ENCODE measurements around the gene ABCC9.

DNA sequence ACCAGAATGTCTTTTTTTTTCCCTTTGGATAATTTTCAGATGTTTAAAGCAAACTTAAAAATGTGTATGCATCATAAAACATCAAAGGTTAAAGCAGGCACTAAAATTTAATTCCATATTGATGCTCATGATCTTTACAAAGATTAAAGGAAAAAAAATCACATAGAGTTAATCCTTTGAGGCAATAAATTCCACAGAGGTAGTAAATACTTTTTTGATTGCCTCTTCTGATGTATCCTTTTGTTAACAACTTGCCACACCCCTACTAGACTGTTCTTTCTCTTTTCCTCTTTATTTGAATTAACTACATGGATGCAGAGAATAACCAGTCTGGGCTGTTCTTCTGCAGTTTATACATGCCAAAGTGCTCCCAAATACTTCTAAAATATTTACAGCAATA, 121.5 kb downstream of the ABCC9 start:
- TF ChIP-seq, protein P1, sequence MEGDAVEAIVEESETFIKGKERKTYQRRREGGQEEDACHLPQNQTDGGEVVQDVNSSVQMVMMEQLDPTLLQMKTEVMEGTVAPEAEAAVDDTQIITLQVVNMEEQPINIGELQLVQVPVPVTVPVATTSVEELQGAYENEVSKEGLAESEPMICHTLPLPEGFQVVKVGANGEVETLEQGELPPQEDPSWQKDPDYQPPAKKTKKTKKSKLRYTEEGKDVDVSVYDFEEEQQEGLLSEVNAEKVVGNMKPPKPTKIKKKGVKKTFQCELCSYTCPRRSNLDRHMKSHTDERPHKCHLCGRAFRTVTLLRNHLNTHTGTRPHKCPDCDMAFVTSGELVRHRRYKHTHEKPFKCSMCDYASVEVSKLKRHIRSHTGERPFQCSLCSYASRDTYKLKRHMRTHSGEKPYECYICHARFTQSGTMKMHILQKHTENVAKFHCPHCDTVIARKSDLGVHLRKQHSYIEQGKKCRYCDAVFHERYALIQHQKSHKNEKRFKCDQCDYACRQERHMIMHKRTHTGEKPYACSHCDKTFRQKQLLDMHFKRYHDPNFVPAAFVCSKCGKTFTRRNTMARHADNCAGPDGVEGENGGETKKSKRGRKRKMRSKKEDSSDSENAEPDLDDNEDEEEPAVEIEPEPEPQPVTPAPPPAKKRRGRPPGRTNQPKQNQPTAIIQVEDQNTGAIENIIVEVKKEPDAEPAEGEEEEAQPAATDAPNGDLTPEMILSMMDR (IDR thresholded peaks at IDR 0.05 in 4 of 5, conservative IDR thresholded peaks at IDR 0.05 in 1 of 5), result no peak
- no peak for TF ChIP-seq POLR2A (IDR thresholded peaks at IDR 0.05)
